Upper lobe of left lung (tissue), 4 donors: ENCODE measurements around the gene KMT2D.

Source experiments
- EP300 ChIP-seq, 4 donors: sonication (generic); formaldehyde crosslinking; IDR thresholded peaks; one replicate each; pipeline ENCODE4 v1.5.1; 2017; ENCODE audit warnings: antibody characterized with exemption in 4 of 4, control low read depth in 2 of 4
- POLR2A ChIP-seq, 4 donors: fragments of 450-650 bp; IDR thresholded peaks; one replicate each; pipeline ENCODE4 v1.5.1; 2016 to 2017; ENCODE audit warnings: antibody characterized with exemption in 4 of 4, mild to moderate bottlenecking in 2 of 4
- POLR2AphosphoS5 ChIP-seq, 2 donors: sonication (generic); formaldehyde crosslinking; IDR thresholded peaks; one replicate each; pipeline ENCODE4 v1.5.1; 2017; ENCODE audit warnings: antibody characterized with exemption in 2 of 2
- TF ChIP-seq, protein P1 (sequence below), 6 experiments: fragments of 450-650 bp in 4 of 6; fragments of 200-600 bp in 2 of 6; sonication (generic) in 2 of 6; IDR thresholded peaks; one replicate each; pipeline ENCODE4 v1.5.1; 2016 to 2019; ENCODE audit warnings: antibody characterized with exemption in 6 of 6

- TF ChIP-seq, protein P1, sequence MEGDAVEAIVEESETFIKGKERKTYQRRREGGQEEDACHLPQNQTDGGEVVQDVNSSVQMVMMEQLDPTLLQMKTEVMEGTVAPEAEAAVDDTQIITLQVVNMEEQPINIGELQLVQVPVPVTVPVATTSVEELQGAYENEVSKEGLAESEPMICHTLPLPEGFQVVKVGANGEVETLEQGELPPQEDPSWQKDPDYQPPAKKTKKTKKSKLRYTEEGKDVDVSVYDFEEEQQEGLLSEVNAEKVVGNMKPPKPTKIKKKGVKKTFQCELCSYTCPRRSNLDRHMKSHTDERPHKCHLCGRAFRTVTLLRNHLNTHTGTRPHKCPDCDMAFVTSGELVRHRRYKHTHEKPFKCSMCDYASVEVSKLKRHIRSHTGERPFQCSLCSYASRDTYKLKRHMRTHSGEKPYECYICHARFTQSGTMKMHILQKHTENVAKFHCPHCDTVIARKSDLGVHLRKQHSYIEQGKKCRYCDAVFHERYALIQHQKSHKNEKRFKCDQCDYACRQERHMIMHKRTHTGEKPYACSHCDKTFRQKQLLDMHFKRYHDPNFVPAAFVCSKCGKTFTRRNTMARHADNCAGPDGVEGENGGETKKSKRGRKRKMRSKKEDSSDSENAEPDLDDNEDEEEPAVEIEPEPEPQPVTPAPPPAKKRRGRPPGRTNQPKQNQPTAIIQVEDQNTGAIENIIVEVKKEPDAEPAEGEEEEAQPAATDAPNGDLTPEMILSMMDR (IDR thresholded peaks at IDR 0.05) = no peak
- no peak for TF ChIP-seq EP300 (IDR thresholded peaks at IDR 0.05)
- no peak for TF ChIP-seq POLR2A (IDR thresholded peaks at IDR 0.05)
- no peak for TF ChIP-seq POLR2AphosphoS5 (IDR thresholded peaks at IDR 0.05)
Observed at GRCh38 chr12:49028666-49029275, 31.8 kb downstream of the KMT2D start.
